Prostate gland (tissue), 2 donors: ENCODE data around the gene LANCL3. TPM values are rescaled to one million over a fixed set of nuclear protein-coding genes. Genes with fewer than 3 reads are reported as not detected.

Experiments
- DNase-seq: peaks from one replicate; pipeline ENCODE4 v3.0.0-alpha.2; 2019; ENCODE audit warnings: low spot score
- H3K27ac ChIP-seq, 2 donors: fragments of 200-600 bp; sonication (generic); 2 replicates each; pipeline ENCODE4 v1.5.1; 2017 to 2019
- H3K27me3 ChIP-seq: fragments of 200-600 bp; sonication (generic); replicated peaks from 2 replicates; pipeline ENCODE4 v1.5.1; 2019; ENCODE audit not compliant: insufficient read depth
- H3K36me3 ChIP-seq, 2 donors: fragments of 200-600 bp; sonication (generic); 1 replicate in 1 of 2; 2 replicates in 1 of 2; pipeline versions ENCODE4 v1.5.1 to v1.8.1; 2017 to 2019
- H3K4me1 ChIP-seq: fragments of 200-600 bp; sonication (generic); replicated peaks from 2 replicates; pipeline ENCODE4 v1.5.1; 2019
- H3K4me3 ChIP-seq, 2 donors: fragments of 200-600 bp; sonication (generic); 2 replicates each; pipeline ENCODE4 v1.5.1; 2017 to 2019
- H3K9me3 ChIP-seq: fragments of 200-600 bp; sonication (generic); 2 replicates; pipeline ENCODE4 v1.5.1; 2017
- CTCF ChIP-seq, 4 experiments: fragments of 200-600 bp in 2 of 4; fragments of 450-650 bp in 2 of 4; sonication (generic) in 2 of 4; IDR thresholded peaks; 1 replicate in 3 of 4; 2 replicates in 1 of 4; pipeline ENCODE4 v1.5.1; 2016 to 2019; ENCODE audit warnings: antibody characterized with exemption in 4 of 4, mild to moderate bottlenecking in 2 of 4, moderate library complexity in 2 of 4
- POLR2A ChIP-seq: fragments of 450-650 bp; IDR thresholded peaks from one replicate; pipeline ENCODE4 v1.6.1; 2016; ENCODE audit warnings: antibody characterized with exemption, mild to moderate bottlenecking
- POLR2AphosphoS5 ChIP-seq: sonication (generic); formaldehyde crosslinking; IDR thresholded peaks from one replicate; pipeline ENCODE4 v1.6.1; 2017; ENCODE audit warnings: antibody characterized with exemption
- WGBS: methylation state at CpG from one replicate; pipeline ENCODE4 v1.1.5; 2018; 5-methylcytosine and 5-hydroxymethylcytosine counted together
- intact Hi-C: fragments of 100-400 bp; cut with DNase I; formaldehyde crosslinking; loops from one replicate; pipeline ENCODE4 v1.14.2; 2022
- total RNA-seq, 2 donors: library from RNA; depleted of rRNA; stranded (reverse); fragments of >200 nt; gene quantifications; one replicate each; pipeline ENCODE4 v1.1.0, GENCODE V29; 2016

Gene LANCL3
- total RNA-seq, 2 donors from 2014 or later = 0.74 to 1.2 TPM

DNA sequence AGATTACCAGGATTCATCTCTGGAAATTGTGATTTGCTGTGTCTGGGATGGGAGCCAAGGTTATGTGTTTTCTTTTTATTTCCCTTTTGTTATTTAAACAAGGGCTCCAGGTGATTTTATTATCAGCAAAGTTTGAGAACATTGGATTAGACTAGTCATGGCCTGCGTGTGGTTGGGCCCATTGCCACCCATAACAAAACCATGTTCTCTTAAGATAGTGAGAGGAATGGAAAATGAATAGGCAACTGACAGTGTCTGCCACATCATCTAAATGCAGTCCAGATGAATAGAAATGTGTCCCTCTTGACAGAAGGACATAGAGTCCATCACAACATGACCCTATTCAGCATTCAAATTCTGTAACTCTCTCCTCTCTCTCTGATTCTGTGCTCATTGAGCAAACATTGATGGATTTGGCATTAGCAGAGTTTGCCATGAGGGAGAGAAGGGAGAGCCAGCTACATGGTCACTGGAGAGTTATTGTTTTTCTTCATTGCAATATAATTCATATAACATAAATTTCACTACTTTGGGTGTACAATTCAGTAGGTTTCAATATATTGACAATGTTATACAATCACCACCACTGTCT, 125.8 kb downstream of the LANCL3 start:
- no peaks in the 10 kb centered on the region for H3K4me1 ChIP-seq
- H3K27ac ChIP-seq = no peak overlapping the region
- peak; percentile 25 for DNase-seq
- intact Hi-C loops = no loop called here
- WGBS = 28% methylated on average over 1 of the region's 1 CpG
- no peaks in the 10 kb centered on the region for H3K36me3 ChIP-seq
- no peak overlapping the region for H3K4me3 ChIP-seq
- no peaks in the 10 kb centered on the region for H3K27me3 ChIP-seq
- H3K9me3 ChIP-seq = no peaks in the 10 kb centered on the region
- TF ChIP-seq POLR2A = no peak
- no peak for TF ChIP-seq CTCF (IDR thresholded peaks at IDR 0.05)
- TF ChIP-seq POLR2AphosphoS5 = peak; percentile 24

DNA sequence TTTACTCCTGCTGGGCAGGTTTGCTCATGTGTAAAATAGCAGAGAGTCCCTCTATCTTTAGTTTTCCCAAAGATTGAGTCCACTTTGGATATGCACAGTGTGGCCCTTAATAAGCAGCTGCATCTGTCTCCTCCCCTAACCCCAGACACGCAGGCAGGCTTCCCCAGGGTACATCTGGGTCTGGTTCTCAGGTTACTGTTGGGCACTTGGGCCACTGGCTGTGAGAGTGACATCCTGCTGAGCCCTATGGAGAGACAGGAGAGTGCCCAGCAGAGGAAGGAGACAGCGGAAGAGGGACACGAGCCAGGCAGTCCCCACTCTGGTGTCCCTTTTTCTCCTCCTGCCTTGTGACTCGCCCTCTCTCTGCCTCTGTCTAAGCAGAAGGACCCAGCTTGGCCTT, 130.1 kb downstream of the LANCL3 start:
- intact Hi-C loops = no loop called here
- TF ChIP-seq CTCF (IDR thresholded peaks at IDR 0.05) (no peak), POLR2A (no peak), POLR2AphosphoS5 (no peak)
- 88% methylated on average over 4 of the region's 4 CpGs for WGBS

DNA sequence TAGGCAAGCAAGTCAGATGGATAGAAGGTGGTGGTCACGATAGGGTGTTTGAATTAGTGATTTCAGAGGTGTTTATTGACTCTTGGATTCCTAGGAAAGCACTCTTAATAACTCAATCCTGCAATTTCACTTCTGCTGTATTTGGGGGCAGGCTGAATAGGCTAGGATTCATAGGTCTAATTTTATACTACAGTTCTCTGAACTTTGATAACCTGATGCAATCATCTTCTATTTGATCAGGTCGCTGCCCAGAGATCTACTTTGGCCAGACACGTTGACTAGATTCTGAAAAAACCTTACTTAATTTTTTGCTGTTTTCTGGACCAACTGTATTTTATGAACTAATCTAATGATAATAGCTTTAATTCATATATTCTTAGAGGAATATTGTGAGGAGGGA, 140.5 kb downstream of the LANCL3 start:
- Histone ChIP-seq H3K27me3 (no peaks in the 10 kb centered on the region), H3K36me3 (no peaks in the 10 kb centered on the region), H3K9me3 (no peaks in the 10 kb centered on the region), H3K27ac (no peak overlapping the region), H3K4me3 (no peak overlapping the region), H3K4me1 (no peaks in the 10 kb centered on the region)
- WGBS = 89% methylated on average over 3 of the region's 3 CpGs
- intact Hi-C loops = no loop called here
- no peak for DNase-seq
- TF ChIP-seq CTCF (IDR thresholded peaks at IDR 0.05) = no peak
- TF ChIP-seq POLR2A = no peak
- TF ChIP-seq POLR2AphosphoS5 = no peak

More for the DNA sequence above, 130.1 kb downstream of the LANCL3 start:
- Histone ChIP-seq H3K27me3 (no peaks in the 10 kb centered on the region), H3K36me3 (no peaks in the 10 kb centered on the region), H3K9me3 (no peaks in the 10 kb centered on the region), H3K4me3 (no peak overlapping the region), H3K4me1 (no peaks in the 10 kb centered on the region), H3K27ac (no peak overlapping the region)
- DNase-seq = no peak

DNA sequence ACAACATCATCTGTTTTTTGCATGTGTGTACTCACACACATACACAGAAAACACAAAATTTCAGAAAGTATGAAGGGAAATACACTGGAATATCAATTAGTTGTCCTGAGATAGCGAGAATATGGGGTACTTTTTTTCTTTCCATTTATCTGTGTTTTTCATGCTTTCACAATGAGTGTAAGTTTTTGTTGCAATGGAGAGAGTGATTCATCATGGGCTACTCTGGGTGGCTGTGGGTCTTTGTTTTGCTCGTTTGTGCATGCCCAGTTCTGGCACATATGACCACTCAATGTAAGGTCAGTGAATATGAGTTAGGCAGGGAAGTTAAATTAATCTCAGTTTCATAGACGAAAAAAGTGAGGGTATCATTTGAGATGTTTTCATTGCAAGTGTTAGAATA, 141.0 kb downstream of the LANCL3 start:
- Histone ChIP-seq H3K4me1 (no peaks in the 10 kb centered on the region), H3K9me3 (no peaks in the 10 kb centered on the region), H3K36me3 (no peaks in the 10 kb centered on the region), H3K27me3 (no peaks in the 10 kb centered on the region), H3K27ac (no peak overlapping the region), H3K4me3 (no peak overlapping the region)
- TF ChIP-seq POLR2A (no peak), CTCF (IDR thresholded peaks at IDR 0.05) (no peak), POLR2AphosphoS5 (no peak)
- intact Hi-C loops = no loop called here
- no peak for DNase-seq
- WGBS = 80% methylated on average over 3 of the region's 3 CpGs

- H3K9me3 ChIP-seq = no peaks in the 10 kb centered on the region
- no peaks in the 10 kb centered on the region for H3K4me1 ChIP-seq
- H3K4me3 ChIP-seq = no peak overlapping the region
- H3K27me3 ChIP-seq = no peaks in the 10 kb centered on the region
- H3K27ac ChIP-seq = no peak overlapping the region
- no peak for DNase-seq
- WGBS = 93% methylated on average over 2 of the region's 2 CpGs
- TF ChIP-seq CTCF (IDR thresholded peaks at IDR 0.05) = no peak
- TF ChIP-seq POLR2AphosphoS5 = no peak
- TF ChIP-seq POLR2A = no peak
- intact Hi-C loops = no loop called here
- no peaks in the 10 kb centered on the region for H3K36me3 ChIP-seq
Observed at GRCh38 chrX:37714479-37714878, 143.0 kb downstream of the LANCL3 start.
